Superior temporal gyrus (tissue), 1 donor: ENCODE data around the gene GP1BB.

ENCODE experiments used
- DNase-seq: peaks from one replicate; pipeline ENCODE4 v3.0.0-alpha.2; 2016; ENCODE audit errors: extremely low spot score

The GP1BB gene

GRCh38 chr22:19742160-19743066 lies 19.1 kb downstream of the GP1BB start:
- DNase-seq, result no peak

DNA sequence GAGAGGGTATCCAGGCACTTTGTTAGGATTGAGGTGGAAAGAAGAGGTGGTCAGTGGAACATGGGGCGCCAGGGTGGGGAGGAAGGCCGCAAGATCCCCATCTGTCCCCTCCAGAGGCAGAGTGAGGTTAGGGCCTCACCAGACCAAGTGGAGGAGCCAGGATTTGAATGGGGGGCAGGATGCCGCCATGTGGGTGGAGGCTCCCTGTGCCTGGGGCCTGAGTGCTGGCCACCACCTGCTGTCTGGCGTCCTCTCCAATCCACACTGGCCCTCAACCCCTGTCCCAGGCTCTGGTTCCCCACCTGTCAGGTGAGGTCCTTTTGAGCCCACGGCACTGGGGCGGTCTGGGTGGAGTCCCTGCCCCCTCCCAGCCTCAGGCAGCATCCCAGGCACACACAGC lies 19.7 kb downstream of the GP1BB start:
- DNase-seq, result no peak

DNA sequence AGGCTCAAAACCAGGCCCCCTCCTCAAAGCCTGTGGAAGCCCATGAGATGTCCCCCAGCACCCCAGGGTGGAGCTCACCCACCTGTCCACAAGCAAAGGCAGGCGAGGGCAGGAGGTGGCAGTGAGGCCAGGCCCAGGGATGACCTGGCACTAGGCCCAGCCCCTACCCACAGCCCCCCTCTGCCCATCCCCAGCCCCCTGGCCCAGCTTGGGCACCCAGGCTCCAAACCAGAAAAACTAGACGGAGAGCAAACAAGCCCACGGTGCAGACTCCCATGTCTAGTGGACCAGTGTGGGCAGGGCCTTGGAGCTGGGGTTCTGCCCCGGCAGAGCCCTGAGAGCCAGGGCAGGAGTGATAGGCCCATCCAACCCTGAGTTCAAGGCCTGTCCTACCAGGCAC lies 20.3 kb downstream of the GP1BB start:
- no peak for DNase-seq

GRCh38 chr22:19744350-19745006 lies 21.1 kb downstream of the GP1BB start:
- DNase-seq, result no peak

GRCh38 chr22:19745155-19746101 lies 22.1 kb downstream of the GP1BB start:
- DNase-seq, result no peak

- no peak for DNase-seq
Measured at GRCh38 chr22:19746726-19747125, 23.4 kb downstream of the GP1BB start.

- DNase-seq, result no peak
Measured at GRCh38 chr22:19747551-19747950, 24.2 kb downstream of the GP1BB start.

- DNase-seq, result no peak
Measured at GRCh38 chr22:19748139-19748538, 24.8 kb downstream of the GP1BB start.

- DNase-seq, result no peak
Measured at GRCh38 chr22:19748991-19749664, 25.8 kb downstream of the GP1BB start.

DNA sequence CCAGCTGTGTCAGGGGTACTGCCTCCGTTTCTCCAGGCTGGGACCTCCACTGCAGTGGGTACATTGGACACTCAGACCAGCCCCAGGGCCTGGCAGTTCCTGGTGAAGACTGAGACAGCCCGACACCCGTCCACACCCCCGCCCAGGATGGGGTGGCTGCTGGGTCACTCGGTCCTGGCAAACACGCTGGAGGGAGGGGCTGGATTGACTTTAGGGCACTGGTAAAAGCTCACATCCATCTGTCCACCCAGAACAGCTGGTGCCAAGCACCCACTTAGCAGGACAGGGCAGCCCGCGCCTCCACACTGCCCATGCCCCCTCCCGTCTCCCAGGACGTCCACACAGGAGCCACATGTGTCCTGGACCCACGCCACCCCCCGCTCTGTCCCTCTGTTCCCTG lies 26.5 kb downstream of the GP1BB start:
- DNase-seq, result no peak

DNA sequence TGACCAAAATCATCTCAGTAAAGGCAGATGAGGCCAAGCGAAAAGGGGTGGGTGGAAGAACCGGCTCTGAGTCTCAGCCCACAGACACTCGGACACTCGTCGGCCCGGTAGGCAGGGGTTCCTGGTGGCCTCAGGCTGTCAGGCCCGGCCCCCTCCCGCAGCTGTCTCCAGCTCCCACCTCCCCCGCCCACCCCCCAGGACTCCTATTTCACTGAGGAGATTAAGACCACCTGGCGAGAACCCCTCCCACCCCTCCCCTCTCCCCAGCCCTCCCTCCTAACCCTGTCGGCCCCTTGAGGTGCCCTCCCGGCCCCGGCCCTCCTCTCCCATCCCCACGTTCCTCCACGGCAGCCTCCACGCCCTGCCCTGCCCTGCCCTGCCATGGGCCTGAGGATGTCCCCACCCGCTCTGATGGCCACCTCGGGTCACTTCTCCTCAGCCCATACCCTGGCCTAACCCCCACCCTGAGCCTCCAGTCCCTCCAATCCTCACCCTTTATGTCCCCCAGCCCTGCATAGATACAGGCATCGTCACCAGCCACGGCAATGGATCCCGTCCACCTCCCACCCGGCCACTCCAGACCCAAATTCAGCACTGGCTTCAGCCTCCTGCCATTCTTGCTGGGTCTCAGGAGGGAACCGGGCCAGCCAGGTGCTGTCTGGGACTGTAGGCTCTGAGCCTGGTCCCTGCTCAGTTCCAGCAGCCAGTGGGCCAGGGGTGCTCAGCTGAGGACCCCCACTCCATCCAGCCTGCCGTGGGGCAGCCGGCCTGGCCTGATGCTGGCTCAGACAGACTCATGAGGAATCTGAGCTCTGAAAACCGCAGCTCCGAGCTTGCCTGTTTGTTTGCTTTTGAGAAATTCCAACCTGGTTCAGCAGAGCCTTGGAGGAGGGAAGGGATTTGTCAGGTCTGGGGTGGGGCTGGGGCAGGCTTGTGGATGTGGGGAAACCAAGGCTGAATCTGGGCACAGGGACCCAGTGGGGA lies 27.5 kb downstream of the GP1BB start:
- DNase-seq, result no peak

- DNase-seq, result no peak
Measured at GRCh38 chr22:19751497-19752245, 28.3 kb downstream of the GP1BB start.

DNA sequence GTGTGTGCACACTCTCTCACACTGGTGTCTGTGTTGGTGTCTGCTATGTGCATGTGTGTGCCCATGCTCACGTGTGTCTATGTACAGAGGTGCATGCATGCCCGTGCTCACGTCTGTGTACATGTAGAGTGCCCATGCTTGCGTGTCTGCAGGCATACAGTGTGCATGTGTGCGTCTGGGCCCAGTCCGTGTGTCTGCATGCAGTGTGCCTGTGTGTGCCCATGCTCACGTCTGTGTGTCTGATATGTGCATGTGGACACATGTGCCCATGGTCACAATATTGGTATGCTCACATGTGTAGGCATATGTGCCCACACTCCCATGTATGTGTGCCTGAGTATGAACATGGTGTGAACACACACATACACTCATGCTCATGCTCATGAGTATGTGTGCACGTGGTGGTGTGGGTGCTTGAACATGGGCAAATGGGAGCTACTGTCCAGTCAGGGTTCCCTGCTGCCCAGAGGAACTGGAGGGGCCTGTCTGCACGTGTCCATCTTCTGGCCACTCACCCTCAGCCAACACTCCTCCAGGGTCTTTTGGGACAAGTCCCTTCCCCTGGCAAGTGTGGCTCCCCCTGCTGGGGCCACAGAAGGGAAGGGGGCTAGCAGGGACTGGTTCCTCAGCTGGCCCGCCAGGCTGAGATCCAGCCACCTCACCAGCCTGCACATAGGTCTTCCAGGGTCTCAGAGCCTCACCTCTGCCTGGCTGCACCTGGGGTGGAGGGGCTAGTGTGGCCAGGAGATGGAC lies 29.9 kb downstream of the GP1BB start:
- no peak for DNase-seq

GRCh38 chr22:19753996-19754700 lies 30.8 kb downstream of the GP1BB start:
- DNase-seq, result no peak

DNA sequence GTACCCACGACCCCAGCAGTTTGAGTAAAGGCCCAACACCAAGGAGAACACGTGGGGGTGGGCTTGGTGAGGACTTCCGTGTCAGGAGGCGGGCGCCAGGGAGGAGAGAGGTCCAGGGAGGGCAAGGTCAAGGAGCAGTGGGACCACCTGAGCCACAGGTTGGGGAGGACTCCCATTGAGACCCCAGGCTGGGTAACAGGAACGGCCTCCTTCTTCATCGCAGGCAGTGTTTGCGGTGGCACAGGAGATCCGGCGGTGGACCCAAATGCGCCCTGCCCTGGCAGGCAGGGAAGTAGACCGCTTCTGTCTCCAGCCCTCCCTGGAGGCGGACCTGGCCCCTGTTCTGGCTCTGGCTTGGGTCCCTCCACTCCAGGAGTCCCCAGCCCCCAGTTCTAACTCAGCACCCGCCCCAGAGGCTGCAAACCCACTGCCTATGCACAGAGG lies 31.4 kb downstream of the GP1BB start:
- no peak for DNase-seq

DNA sequence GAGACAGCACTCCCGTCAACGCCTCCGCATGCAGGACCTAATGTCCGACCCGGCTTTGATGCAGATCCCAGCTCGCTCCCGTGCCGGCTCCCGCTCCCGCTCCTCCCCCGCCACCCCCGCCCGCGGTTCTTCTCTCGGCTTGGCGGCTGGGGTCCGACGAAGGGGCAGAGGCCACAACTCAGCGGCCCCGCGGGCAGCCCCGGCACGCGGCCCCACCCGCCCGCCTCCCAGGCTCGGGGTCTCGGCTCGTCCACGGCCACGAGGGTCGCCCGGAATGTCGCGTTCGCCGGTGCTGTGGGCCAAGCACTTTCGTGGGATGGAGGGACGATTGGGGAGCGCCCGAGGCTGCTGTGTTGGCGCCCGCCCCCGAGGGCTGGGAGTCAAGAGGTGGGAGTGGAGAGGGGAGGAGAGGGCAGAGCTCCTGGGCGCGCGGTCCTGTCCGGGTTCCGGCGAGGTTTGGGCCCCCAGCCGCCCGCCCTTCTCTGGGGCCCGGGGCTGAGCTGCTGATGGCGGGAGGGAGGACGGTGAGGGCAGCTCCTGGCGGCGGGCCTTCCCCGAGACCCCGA lies 31.9 kb downstream of the GP1BB start:
- DNase-seq, result no peak

- no peak for DNase-seq
Measured at GRCh38 chr22:19755722-19756287, 32.5 kb downstream of the GP1BB start.
